ENCODE measurements around the gene ABCA7.

The ABCA7 gene

GRCh38 chr19:1055886-1056620, 16.1 kb downstream of the ABCA7 start:
- no peak for DNase-seq (ENCODE audit: low read depth in 2 of 3, low spot score in 2 of 3)

DNA sequence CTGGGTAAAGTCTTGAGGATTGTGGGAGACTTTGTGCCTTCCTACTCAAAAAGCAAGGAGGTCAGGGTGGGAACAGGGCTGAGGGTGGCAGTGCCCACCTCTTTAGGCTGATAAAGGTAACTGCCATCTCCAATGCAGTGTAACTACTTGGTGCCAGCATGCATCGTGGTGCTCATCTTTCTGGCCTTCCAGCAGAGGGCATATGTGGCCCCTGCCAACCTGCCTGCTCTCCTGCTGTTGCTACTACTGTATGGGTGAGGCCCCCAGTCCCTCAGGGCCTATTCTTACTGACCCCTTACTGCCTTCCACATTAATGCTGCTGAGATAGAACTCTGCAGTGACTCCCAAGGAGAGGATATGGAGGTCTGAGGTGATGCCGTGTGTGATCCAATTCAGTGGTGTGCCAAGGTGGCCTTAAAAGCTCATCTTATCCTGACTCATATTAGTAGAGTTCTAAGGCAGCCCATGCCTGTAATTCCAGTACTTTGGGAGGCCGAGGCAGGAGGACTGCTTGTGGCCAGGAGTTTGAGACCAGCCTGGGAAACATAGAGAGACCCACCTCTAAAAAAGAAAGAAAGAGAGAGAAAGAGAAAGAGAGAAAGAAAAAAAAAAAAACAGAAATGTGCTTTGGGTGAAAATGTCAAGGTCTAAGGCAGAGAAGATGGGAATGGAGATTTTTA, 17.4 kb downstream of the ABCA7 start:
- DNase-seq (ENCODE audit: low read depth in 2 of 3, low spot score in 2 of 3), result no peak

GRCh38 chr19:1058112-1058511, 18.2 kb downstream of the ABCA7 start:
- no peak for DNase-seq (ENCODE audit: low read depth in 2 of 3, low spot score in 2 of 3)

GRCh38 chr19:1060689-1061088, 20.8 kb downstream of the ABCA7 start:
- DNase-seq (ENCODE audit: low read depth in 2 of 3, low spot score in 2 of 3), result no peak

GRCh38 chr19:1061987-1062386, 22.1 kb downstream of the ABCA7 start:
- no peak for DNase-seq (ENCODE audit: low read depth in 2 of 3, low spot score in 2 of 3)

GRCh38 chr19:1062387-1063029, 22.6 kb downstream of the ABCA7 start:
- DNase-seq (ENCODE audit: low read depth in 2 of 3, low spot score in 2 of 3), result no peak

DNA sequence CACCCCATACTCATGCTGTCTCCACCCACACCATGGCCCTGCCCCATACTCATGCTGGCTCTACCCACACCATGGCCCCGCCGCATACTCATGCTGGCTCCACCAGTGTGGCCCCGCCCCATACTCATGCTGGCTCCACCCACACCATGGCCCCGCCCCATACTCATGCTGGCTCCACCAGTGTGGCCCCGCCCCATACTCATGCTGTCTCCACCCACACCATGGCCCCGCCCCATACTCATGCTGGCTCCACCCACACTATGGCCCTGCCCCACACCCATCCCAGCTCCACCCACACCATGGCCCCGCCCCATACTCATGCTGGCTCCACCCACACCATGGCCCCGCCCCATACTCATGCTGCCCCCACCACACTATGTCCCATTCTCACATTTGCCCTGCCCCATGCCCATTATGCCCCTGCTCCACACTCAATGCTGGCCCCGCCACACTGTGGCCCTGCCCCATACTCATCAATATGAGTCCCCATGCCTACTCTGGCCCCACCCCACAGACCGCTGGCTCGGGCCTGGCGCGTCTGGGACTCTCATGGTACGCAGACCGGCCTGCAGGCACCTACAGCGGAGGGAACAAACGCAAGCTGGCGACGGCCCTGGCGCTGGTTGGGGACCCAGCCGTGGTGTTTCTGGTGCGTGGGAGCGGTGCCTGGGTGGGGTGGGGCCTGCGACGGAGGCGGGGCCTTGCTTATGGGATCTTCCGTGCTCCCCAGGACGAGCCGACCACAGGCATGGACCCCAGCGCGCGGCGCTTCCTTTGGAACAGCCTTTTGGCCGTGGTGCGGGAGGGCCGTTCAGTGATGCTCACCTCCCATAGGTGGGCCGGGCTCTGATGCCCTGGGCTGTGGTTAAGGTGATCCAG, 23.4 kb downstream of the ABCA7 start:
- DNase-seq (ENCODE audit: low read depth in 2 of 3, low spot score in 2 of 3), result no peak

DNA sequence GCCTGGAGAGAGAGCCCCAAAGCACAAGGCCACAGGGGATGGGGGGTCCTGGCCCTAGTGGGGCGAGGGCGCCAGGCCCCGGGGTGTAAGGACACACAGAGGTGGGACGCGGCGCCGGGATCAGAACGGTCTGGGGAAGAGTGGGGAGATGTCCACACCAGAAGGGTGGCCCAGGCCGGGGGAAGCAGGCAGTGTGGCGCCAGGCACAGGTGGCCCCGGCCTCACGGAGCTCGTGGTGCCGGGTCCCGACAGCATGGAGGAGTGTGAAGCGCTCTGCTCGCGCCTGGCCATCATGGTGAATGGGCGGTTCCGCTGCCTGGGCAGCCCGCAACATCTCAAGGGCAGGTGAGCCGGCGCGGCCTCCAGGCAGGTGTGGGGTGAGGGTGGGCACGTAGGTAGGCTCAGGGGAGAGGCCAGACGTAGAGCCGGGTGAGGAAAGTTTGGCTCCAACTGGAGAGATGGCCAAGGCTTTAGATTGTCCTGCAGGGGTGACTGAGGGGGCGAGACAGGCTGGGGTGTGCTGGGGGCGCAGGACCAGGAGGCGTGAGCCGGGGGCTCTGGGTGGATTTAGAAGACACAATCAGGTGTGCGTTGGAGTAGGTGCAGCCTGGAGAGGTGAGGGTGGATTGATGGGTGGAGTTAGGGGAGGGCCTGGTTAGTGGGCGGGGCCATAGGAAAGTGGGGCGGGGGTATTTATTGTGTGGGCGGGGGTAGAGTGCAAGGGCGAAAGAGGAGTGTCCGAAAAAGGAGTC, 24.2 kb downstream of the ABCA7 start:
- DNase-seq (ENCODE audit: low read depth in 2 of 3, low spot score in 2 of 3), result no peak

DNA sequence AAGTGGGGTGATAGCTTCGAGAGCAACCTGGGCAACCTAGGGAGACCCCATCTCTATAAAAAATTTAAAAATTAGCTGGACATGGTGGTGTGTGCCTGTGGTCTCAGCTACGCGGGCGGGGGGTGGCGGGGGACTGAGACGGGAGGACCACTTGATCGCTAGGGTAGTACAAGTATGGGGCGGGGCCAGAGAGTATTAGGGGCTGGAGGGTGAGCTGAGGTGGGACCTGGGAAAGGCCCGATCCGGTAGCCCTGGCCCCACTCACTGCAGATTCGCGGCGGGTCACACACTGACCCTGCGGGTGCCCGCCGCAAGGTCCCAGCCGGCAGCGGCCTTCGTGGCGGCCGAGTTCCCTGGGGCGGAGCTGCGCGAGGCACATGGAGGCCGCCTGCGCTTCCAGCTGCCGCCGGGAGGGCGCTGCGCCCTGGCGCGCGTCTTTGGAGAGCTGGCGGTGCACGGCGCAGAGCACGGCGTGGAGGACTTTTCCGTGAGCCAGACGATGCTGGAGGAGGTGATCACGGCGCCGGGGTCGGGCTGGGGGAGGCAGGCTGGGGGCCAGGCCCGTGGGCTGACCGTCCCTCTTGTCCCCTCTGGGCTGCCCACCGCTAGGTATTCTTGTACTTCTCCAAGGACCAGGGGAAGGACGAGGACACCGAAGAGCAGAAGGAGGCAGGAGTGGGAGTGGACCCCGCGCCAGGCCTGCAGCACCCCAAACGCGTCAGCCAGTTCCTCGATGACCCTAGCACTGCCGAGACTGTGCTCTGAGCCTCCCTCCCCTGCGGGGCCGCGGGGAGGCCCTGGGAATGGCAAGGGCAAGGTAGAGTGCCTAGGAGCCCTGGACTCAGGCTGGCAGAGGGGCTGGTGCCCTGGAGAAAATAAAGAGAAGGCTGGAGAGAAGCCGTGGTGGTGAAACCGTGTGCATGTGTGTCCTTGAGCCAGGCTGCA, 25.0 kb downstream of the ABCA7 start:
- no peak for DNase-seq (ENCODE audit: low read depth in 2 of 3, low spot score in 2 of 3)

DNA sequence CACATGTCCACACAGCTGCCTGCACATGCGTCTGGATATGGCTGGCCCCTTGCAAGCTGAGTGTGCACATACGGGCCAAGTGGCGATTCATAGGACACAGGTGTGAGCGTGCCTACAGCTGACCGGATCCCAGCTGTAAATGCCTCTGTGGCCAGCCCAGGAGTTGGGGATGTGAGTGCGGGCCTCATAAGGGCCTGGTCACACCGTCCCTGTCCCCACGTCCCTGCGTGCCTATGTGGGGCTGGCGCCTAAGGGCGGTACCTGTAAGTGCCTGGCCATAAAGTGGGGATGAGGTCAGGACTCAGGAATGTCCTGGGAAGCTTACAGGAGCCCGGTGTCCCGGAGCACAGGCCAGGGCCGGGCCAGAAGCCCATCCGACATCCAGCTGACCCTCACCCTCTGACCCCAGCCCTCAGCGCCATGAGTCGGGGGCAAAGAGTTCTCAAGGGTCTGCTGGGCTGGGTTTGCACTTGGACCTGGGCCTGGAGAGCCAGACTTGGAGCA, 25.8 kb downstream of the ABCA7 start:
- DNase-seq (ENCODE audit: low read depth in 2 of 3, low spot score in 2 of 3), result no peak

DNA sequence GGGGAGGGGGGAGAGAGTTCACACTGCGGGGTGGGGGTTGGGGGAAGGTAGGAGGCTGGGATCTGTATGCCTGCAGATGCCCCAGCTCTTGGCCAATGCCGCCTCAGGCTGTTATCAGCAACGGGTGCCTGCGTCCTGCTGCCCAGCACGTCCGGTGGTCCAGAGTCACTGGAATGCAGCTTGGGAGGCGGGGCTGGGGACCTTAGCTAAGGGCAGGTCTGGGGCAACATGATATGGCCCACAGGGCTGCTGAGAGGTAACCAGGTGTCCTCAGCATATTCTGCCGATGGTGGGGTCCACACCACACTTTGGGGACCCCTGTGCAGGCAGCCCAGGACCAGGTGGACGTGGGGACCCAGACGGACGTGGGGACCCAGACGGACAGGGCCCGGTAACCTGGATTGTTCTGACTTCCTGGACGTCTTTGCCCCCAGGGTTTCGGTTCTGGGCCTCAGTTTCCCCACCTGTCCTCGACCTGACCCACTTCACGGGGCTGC, 26.4 kb downstream of the ABCA7 start:
- no peak for DNase-seq (ENCODE audit: low read depth in 2 of 3, low spot score in 2 of 3)

GRCh38 chr19:1066748-1067340, 26.9 kb downstream of the ABCA7 start, which contains the start of gene ARHGAP45:
ARHGAP45 (plus strand) TSS chr19:1067167; CDS start chr19:1067406, 239 bp downstream.
- DNase-seq (ENCODE audit: low read depth in 2 of 3, low spot score in 2 of 3), result peak in 1 of 3 experiments; percentile 76

- no peak for DNase-seq (ENCODE audit: low read depth in 2 of 3, low spot score in 2 of 3)
Observed at GRCh38 chr19:1067341-1067957, 27.5 kb downstream of the ABCA7 start.

DNA sequence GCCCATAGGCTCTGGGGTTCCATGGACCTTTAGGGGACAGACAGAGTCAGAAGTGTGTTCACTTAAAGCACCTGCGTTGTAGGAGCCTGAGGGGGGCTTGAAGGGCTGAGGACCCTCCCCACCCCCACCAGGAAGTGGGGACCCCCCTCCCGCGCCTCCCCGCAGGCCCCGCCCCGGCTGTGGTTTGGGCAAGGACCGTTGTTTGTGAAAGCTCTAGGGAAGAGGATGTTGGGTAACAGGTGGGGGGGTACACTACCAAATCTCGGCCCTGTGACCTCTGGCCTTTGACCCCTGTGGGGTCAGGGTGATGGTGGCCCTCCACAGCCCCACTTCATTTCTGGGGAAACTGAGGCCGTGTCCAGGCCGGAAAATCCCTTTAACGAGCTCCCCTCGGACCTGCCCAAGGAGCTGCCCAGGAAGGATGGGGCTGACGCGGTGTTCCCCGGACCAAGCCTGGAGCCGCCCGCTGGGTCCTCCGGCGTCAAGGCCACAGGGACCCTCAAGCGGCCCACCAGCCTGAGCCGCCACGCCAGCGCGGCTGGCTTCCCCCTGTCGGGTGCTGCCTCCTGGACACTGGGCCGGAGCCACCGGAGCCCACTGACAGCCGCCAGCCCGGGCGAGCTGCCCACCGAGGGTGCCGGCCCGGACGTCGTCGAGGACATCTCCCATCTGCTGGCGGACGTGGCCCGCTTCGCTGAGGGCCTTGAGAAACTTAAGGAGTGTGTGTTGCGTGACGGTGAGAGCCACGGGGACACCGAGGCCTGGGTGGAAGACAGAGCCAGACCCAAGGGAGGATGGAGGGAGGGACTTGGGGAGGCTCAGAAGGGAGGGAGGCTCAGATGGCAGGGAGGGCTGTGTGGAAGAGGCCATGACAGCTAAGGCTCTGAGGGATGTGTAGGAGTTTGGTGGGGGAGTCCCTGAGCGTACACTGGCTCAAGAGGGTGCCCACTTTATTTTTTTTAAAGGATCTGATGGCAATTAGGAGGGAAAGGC, 28.4 kb downstream of the ABCA7 start:
- no peak for DNase-seq (ENCODE audit: low read depth in 2 of 3, low spot score in 2 of 3)

DNA sequence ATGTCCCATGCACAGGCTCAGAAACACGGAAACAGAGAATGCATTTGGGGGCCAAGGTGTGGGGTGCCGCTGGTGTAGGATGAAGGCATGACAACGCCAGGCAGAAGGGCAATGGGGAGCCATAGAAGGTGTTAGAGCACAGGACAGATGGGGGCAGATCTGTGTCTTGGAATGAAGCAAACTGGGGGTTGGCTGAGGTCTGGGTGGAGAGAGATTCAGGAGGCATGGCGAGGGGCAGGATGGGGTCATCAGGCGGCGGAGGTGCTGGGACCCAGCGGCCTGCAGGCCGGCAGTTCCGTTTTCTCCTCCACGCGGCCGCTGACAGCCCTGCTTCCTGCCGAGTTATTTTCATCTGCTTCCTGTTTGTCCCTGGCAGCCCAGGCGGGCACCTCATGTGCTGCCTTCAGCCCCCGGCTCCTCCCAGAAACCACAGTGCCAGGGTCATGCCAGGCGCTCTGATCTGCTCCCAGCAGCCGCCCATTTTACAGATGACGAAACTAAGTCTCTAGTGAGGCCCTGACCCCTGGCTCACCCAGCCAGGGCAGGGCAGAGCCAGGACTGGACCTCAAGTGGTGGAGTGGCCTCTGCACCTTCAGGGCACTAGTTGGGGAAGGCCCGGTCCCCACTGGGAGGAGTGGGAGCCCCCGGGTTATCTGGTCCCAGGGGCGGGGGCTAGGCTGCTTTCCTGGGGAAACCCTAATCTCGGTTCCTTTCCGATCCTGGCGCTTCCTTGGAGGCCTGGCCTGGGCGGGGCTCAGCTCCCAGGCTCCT, 29.3 kb downstream of the ABCA7 start:
- DNase-seq (ENCODE audit: low read depth in 2 of 3, low spot score in 2 of 3), result no peak

GRCh38 chr19:1070576-1070930, 30.6 kb downstream of the ABCA7 start:
- DNase-seq (ENCODE audit: low read depth in 2 of 3, low spot score in 2 of 3), result no peak
